HG02623 (cell line): ENCODE results near the gene SENP6.
"Not testable (repeated sequence)": the region's sequence is repeated elsewhere in the genome, so short reads cannot be mapped to it uniquely, and the experiment has no call there.

ENCODE experiments used
- ATAC-seq: cut with Tn5 transposase; IDR thresholded peaks from one replicate; pipeline ENCODE4 v1.9.1; 2021; ENCODE audit warnings: moderate library complexity; ENCODE audit not compliant: unreplicated experiment

SENP6 gene

GRCh38 chr6:75605635-75606034 is 4.0 kb downstream of the SENP6 start:
- ATAC-seq = no peak

- ATAC-seq = no peak
Measured at GRCh38 chr6:75608304-75608703, 6.6 kb downstream of the SENP6 start.

- no peak for ATAC-seq
Measured at GRCh38 chr6:75608956-75609533, 7.4 kb downstream of the SENP6 start.

- no peak for ATAC-seq
Measured at GRCh38 chr6:75609639-75610590, 8.2 kb downstream of the SENP6 start.

- ATAC-seq = no peak
Measured at GRCh38 chr6:75611011-75611701, 9.5 kb downstream of the SENP6 start.

- peak; percentile 53 for ATAC-seq
Measured at GRCh38 chr6:75611702-75612375, 10.2 kb downstream of the SENP6 start.

- ATAC-seq = no peak
Measured at GRCh38 chr6:75612434-75612833, 10.8 kb downstream of the SENP6 start.

- ATAC-seq = no peak
Measured at GRCh38 chr6:75613056-75613501, 11.4 kb downstream of the SENP6 start.

GRCh38 chr6:75618437-75618836 is 16.8 kb downstream of the SENP6 start:
- no peak for ATAC-seq

- no peak for ATAC-seq
Measured at GRCh38 chr6:75619230-75619899, 17.7 kb downstream of the SENP6 start.

- no peak for ATAC-seq
Measured at GRCh38 chr6:75620381-75621304, 19.0 kb downstream of the SENP6 start.

GRCh38 chr6:75621846-75622245 is 20.2 kb downstream of the SENP6 start:
- no peak for ATAC-seq

GRCh38 chr6:75623491-75623890 is 21.8 kb downstream of the SENP6 start:
- ATAC-seq = no peak

- ATAC-seq = no peak
Measured at GRCh38 chr6:75624335-75624734, 22.7 kb downstream of the SENP6 start.

GRCh38 chr6:75624988-75625387 is 23.3 kb downstream of the SENP6 start:
- ATAC-seq = no peak

- no peak for ATAC-seq
Measured at GRCh38 chr6:75626561-75626960, 24.9 kb downstream of the SENP6 start.

- ATAC-seq = not testable (repeated sequence)
Measured at GRCh38 chr6:75627708-75628107, 26.0 kb downstream of the SENP6 start.

GRCh38 chr6:75631859-75632635 is 30.4 kb downstream of the SENP6 start:
- no peak for ATAC-seq

- ATAC-seq = no peak
Measured at GRCh38 chr6:75633045-75633444, 31.4 kb downstream of the SENP6 start.
